Activated CD8-positive, alpha-beta memory T cell treated with anti-CD3 and anti-CD28 coated beads for 48 hours (primary cell): ENCODE results near the gene GLYATL3.

Source experiments
- DNase-seq, 3 experiments: peaks; one replicate each; pipeline ENCODE4 v3.0.0-alpha.2; 2020; ENCODE audit warnings: low read depth in 2 of 3, low spot score in 2 of 3

The GLYATL3 gene

GRCh38 chr6:49513153-49513989 lies 13.6 kb downstream of the GLYATL3 start:
- DNase-seq = no peak

- no peak for DNase-seq
Observed at GRCh38 chr6:49514571-49515484, 15.1 kb downstream of the GLYATL3 start.

- DNase-seq = no peak
Observed at GRCh38 chr6:49515485-49516146, 15.9 kb downstream of the GLYATL3 start.

GRCh38 chr6:49516147-49516505 lies 16.4 kb downstream of the GLYATL3 start:
- no peak for DNase-seq

GRCh38 chr6:49517919-49518318 lies 18.2 kb downstream of the GLYATL3 start:
- DNase-seq = no peak

GRCh38 chr6:49519660-49520059 lies 19.9 kb downstream of the GLYATL3 start:
- no peak for DNase-seq

- no peak for DNase-seq
Observed at GRCh38 chr6:49522710-49523593, 23.2 kb downstream of the GLYATL3 start.

GRCh38 chr6:49523901-49524300 lies 24.2 kb downstream of the GLYATL3 start:
- no peak for DNase-seq

GRCh38 chr6:49524541-49524940 lies 24.8 kb downstream of the GLYATL3 start:
- DNase-seq = no peak

- no peak for DNase-seq
Observed at GRCh38 chr6:49526598-49526997, 26.9 kb downstream of the GLYATL3 start.

- DNase-seq = no peak
Observed at GRCh38 chr6:49527320-49527719, 27.6 kb downstream of the GLYATL3 start.

- DNase-seq = no peak
Observed at GRCh38 chr6:49528571-49528970, 28.8 kb downstream of the GLYATL3 start.

GRCh38 chr6:49530141-49530776 lies 30.5 kb downstream of the GLYATL3 start:
- no peak for DNase-seq

- DNase-seq = no peak
Observed at GRCh38 chr6:49531774-49532569, 32.2 kb downstream of the GLYATL3 start.

GRCh38 chr6:49535795-49536194 lies 36.1 kb downstream of the GLYATL3 start:
- DNase-seq = no peak

GRCh38 chr6:49539102-49539501 lies 39.4 kb downstream of the GLYATL3 start:
- no peak for DNase-seq

- DNase-seq = no peak
Observed at GRCh38 chr6:49540614-49541013, 40.9 kb downstream of the GLYATL3 start.

GRCh38 chr6:49541210-49541724 lies 41.5 kb downstream of the GLYATL3 start:
- DNase-seq = no peak

- no peak for DNase-seq
Observed at GRCh38 chr6:49541936-49542335, 42.2 kb downstream of the GLYATL3 start.
